ENCODE measurements around the gene TBX4. TPM values are rescaled to one million over a fixed set of nuclear protein-coding genes. Genes with fewer than 3 reads are reported as not detected.
"Not testable (repeated sequence)": the region's sequence is repeated elsewhere in the genome, so short reads cannot be mapped to it uniquely, and the experiment has no call there.

Gene TBX4
- total RNA-seq, 1 donor from 2014 or later = not detected

GRCh38 chr17:61490540-61490975 lies 38.3 kb downstream of the TBX4 start:
- H3K4me3 ChIP-seq = no peak overlapping the region
- no peaks in the 10 kb centered on the region for H4K20me1 ChIP-seq (ENCODE audit: low read depth)
- Mint-ChIP-seq H3K9me3 (no peaks in the 10 kb centered on the region), H3K4me1 (peaks cover 30% of the 10 kb centered on the region), H3K4me3 (no peak overlapping the region), H3K36me3 (no peaks in the 10 kb centered on the region), H3K27ac (no peak overlapping the region), H3K27me3 (ENCODE audit: insufficient read depth, low read depth) (no peaks in the 10 kb centered on the region)
- no peaks in the 10 kb centered on the region for H3K36me3 ChIP-seq
- no peak overlapping the region for H3K9ac ChIP-seq
- no peaks in the 10 kb centered on the region for H3K27me3 ChIP-seq
- no peaks in the 10 kb centered on the region for H3K9me3 ChIP-seq (ENCODE audit: low read depth)
- no peak overlapping the region for H3K27ac ChIP-seq
- H3K4me2 ChIP-seq = no peak overlapping the region
- no peak for DNase-seq (ENCODE audit: low spot score)
- no peak for TF ChIP-seq EZH2 (IDR thresholded peaks at IDR 0.05)
- no peak for TF ChIP-seq EZH2phosphoT487 (IDR thresholded peaks at IDR 0.05)
- TF ChIP-seq CTCF (IDR thresholded peaks at IDR 0.05) = no peak
- H3K4me1 ChIP-seq = peaks cover 14% of the 10 kb centered on the region
- peaks cover 9% of the 10 kb centered on the region for H3F3A ChIP-seq (ENCODE audit: low read depth)
- no peaks in the 10 kb centered on the region for H3K79me2 ChIP-seq (ENCODE audit: low read depth)
- no peak overlapping the region for H2AFZ ChIP-seq (replicated peaks)

- Histone ChIP-seq H2AFZ (replicated peaks) (no peak overlapping the region), H3K9ac (no peak overlapping the region), H3K4me3 (no peak overlapping the region), H3K27ac (no peak overlapping the region), H3K27me3 (no peaks in the 10 kb centered on the region), H3K4me1 (peaks cover 7% of the 10 kb centered on the region), H3K9me3 (ENCODE audit: low read depth) (no peaks in the 10 kb centered on the region), H3K36me3 (no peaks in the 10 kb centered on the region), H3F3A (ENCODE audit: low read depth) (peaks cover 2% of the 10 kb centered on the region), H3K4me2 (no peak overlapping the region), H4K20me1 (ENCODE audit: low read depth) (no peaks in the 10 kb centered on the region), H3K79me2 (ENCODE audit: low read depth) (no peaks in the 10 kb centered on the region)
- H3K27me3 Mint-ChIP-seq (ENCODE audit: insufficient read depth, low read depth) = no peaks in the 10 kb centered on the region
- TF ChIP-seq EZH2 (IDR thresholded peaks at IDR 0.05) = no peak
- no peak for TF ChIP-seq EZH2phosphoT487 (IDR thresholded peaks at IDR 0.05)
- no peak for TF ChIP-seq CTCF (IDR thresholded peaks at IDR 0.05)
- H3K4me1 Mint-ChIP-seq = peaks cover 27% of the 10 kb centered on the region
- no peak overlapping the region for H3K27ac Mint-ChIP-seq
- H3K9me3 Mint-ChIP-seq = no peaks in the 10 kb centered on the region
- no peak for DNase-seq (ENCODE audit: low spot score)
- no peak overlapping the region for H3K4me3 Mint-ChIP-seq
- no peaks in the 10 kb centered on the region for H3K36me3 Mint-ChIP-seq
Measured at GRCh38 chr17:61491981-61492380, 39.8 kb downstream of the TBX4 start.

- Mint-ChIP-seq H3K36me3 (no peaks in the 10 kb centered on the region), H3K4me1 (peaks cover 26% of the 10 kb centered on the region)
- no peak overlapping the region for H3K9ac ChIP-seq
Measured at GRCh38 chr17:61492759-61493526, 40.7 kb downstream of the TBX4 start.

DNA sequence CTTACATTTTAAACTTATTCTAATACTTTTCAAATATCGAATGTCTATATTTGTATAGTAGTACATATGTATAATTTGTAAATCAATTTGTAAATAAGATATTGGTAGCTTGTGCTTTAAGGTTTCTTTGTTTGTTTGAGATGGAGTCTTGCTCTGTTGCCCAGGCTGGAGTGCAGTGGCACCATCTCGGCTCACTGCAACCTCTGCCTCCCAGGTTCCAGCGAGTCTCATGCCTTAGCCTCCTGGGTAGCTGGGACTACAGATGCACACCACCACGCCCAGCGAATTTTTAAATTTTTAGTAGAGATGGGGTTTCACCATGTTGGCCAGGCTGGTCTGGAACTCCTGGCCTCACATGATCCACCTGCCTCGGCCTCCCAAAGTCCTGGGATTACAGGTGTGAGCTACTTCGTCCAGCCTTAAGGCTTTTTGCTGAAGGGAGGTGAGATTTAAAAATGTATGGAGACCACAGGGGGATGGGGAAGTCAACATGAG lies 41.7 kb downstream of the TBX4 start:
- H4K20me1 ChIP-seq (ENCODE audit: low read depth); H3K4me3 Mint-ChIP-seq; H3K9me3 Mint-ChIP-seq; H3K4me2 ChIP-seq; H3K4me3 ChIP-seq; H3K36me3 Mint-ChIP-seq; H3K9ac ChIP-seq; H3K9me3 ChIP-seq (ENCODE audit: low read depth); H3K27me3 Mint-ChIP-seq (ENCODE audit: insufficient read depth, low read depth); DNase-seq (ENCODE audit: low spot score); H2AFZ ChIP-seq (replicated peaks); H3F3A ChIP-seq (ENCODE audit: low read depth); H3K79me2 ChIP-seq (ENCODE audit: low read depth); H3K27ac ChIP-seq; H3K27ac Mint-ChIP-seq; H3K4me1 ChIP-seq; H3K27me3 ChIP-seq; H3K36me3 ChIP-seq: not testable (repeated sequence)
- peaks cover 22% of the 10 kb centered on the region for H3K4me1 Mint-ChIP-seq

More at GRCh38 chr17:61492759-61493526, 40.7 kb downstream of the TBX4 start:
- no peak overlapping the region for H3K27ac ChIP-seq
- no peaks in the 10 kb centered on the region for H4K20me1 ChIP-seq (ENCODE audit: low read depth)
- no peaks in the 10 kb centered on the region for H3K9me3 Mint-ChIP-seq
- no peak overlapping the region for H3K4me2 ChIP-seq
- no peak overlapping the region for H3K4me3 Mint-ChIP-seq
- no peaks in the 10 kb centered on the region for H3K79me2 ChIP-seq (ENCODE audit: low read depth)
- H3K4me3 ChIP-seq = no peak overlapping the region
- no peaks in the 10 kb centered on the region for H3K36me3 ChIP-seq
- no peaks in the 10 kb centered on the region for H3K9me3 ChIP-seq (ENCODE audit: low read depth)
- no peak overlapping the region for H3K27ac Mint-ChIP-seq
- peaks cover 8% of the 10 kb centered on the region for H3K4me1 ChIP-seq
- no peaks in the 10 kb centered on the region for H3K27me3 ChIP-seq
- H3F3A ChIP-seq (ENCODE audit: low read depth) = no peaks in the 10 kb centered on the region
- H2AFZ ChIP-seq (replicated peaks) = no peak overlapping the region
- TF ChIP-seq CTCF (IDR thresholded peaks at IDR 0.05) = no peak
- no peak for TF ChIP-seq EZH2phosphoT487 (IDR thresholded peaks at IDR 0.05)
- no peak for TF ChIP-seq EZH2 (IDR thresholded peaks at IDR 0.05)
- no peaks in the 10 kb centered on the region for H3K27me3 Mint-ChIP-seq (ENCODE audit: insufficient read depth, low read depth)
- DNase-seq (ENCODE audit: low spot score) = no peak
